HG02884 (cell line): ENCODE results near the gene LILRB1.
"Not testable (repeated sequence)": the region's sequence is repeated elsewhere in the genome, so short reads cannot be mapped to it uniquely, and the experiment has no call there.

Source experiments
- ATAC-seq: cut with Tn5 transposase; IDR thresholded peaks from one replicate; pipeline ENCODE4 v1.9.1; 2021; ENCODE audit warnings: mild to moderate bottlenecking, moderate library complexity; ENCODE audit not compliant: unreplicated experiment

Gene LILRB1

GRCh38 chr19:54661846-54662481 lies 31.7 kb downstream of the LILRB1 start:
- no peak for ATAC-seq

DNA sequence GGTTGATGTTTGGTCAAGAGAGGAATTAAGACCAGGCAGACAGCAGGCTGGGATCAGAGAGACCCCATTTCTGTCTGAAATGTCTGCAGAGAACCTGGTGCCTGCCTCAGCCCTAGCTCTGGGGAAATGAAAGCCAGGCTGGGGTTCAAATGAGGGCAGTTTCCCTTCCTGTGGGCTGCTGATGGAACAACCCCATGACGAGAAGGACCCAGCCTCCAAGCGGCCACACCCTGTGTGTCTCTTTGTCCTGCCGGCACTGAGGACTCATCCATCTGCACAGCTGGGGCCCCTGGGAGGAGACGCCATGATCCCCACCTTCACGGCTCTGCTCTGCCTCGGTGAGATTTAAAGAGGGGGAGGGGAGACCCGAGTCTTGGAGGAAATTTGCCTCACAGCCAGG lies 32.4 kb downstream of the LILRB1 start, which contains the start of gene LILRB4:
Gene LILRB4 (plus strand): TSS at position 256 of the 400 bp plus-strand sequence. CDS start 49 bp downstream, at position 305.
- ATAC-seq = no peak

- no peak for ATAC-seq
These were observed 35.2 kb downstream of the LILRB1 start for GRCh38 chr19:54665530-54665929.

- ATAC-seq = no peak
These were observed 36.9 kb downstream of the LILRB1 start for GRCh38 chr19:54667217-54667616.

DNA sequence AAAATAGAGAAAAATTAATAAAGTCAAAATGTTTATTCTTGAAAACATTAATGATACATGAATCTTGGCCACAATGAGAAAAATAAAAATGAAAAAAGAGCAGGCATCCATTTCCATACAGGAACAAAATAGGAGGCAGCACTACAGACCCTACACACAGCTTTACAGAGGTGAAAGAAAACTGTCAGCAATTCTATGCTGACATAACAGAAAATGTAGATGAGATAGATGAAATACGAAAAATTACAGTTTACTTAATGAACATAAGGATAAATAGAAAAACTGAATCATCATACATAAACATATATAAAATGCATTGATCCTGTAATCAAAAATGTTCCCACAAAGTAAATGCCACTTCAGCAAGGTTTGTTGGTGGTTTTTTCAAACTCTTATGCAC lies 38.1 kb downstream of the LILRB1 start:
- no peak for ATAC-seq

GRCh38 chr19:54670576-54671357 lies 40.5 kb downstream of the LILRB1 start:
- no peak for ATAC-seq

DNA sequence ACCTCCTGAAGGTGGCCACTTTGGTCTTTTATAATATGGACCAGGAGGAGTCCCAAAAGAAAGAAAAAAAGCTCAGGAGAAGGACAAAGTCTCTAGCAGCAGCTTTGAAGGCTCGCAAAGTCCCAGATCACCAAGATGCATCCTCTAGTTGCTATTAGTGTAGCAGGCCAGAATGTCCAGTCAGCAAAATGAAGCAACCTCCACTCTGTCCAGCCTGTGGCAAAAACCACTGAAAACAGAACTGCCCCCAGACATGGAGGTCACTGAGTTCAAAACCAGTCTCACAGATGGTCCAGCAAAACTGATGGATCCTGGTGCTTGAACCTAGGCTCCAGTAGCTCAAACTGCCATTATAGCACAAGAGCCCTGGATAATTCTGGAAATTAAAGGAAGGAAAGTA lies 42.9 kb downstream of the LILRB1 start:
- ATAC-seq = no peak

DNA sequence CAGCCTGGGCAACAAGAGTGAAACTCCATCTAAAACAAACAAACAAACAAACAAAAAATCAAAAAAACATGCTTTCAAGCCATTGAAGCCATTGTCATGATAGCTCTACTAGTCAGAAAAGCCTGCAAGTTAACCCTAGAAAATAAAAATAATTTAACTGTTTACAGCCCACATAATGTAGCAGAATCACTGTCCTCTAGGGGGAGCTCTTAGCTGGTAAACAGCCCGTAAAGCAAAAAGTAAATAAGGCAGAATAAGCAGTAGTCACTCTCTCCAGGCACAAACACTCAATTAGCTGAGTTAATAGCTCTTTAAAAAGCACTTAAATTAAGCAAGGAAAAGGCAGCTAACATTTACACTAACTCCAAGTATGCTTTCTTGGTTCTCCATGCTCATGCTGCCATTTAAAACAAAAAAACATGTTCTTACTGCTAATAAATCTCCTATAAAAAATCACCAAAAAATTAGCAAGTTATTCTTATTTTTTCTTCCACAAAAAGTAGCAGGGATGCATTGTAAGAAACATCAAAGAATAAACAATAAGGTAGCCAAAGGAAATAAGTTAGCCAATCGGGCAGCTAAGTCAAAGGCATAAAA lies 43.8 kb downstream of the LILRB1 start:
- ATAC-seq = no peak

- ATAC-seq = not testable (repeated sequence)
These were observed 46.0 kb downstream of the LILRB1 start for GRCh38 chr19:54676210-54676834.

DNA sequence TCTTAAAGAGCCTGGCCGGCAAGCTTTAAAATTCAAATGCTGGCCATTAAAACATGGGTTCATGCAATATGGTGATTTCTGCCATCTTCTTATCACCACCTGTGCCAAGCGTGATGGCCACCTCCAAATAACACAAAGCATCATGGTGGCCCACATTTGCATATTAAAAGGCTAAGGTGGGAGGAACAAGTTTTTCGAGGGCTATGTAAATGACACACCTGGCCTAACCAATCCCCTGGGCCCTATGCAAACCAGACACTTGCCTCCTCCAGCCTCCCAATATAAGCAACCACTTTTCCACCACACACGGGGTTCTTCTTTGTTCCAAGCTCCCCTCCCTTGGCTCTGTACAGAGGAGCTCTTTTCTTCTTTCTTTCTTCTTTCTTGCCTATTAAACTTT lies 46.9 kb downstream of the LILRB1 start:
- ATAC-seq = no peak

DNA sequence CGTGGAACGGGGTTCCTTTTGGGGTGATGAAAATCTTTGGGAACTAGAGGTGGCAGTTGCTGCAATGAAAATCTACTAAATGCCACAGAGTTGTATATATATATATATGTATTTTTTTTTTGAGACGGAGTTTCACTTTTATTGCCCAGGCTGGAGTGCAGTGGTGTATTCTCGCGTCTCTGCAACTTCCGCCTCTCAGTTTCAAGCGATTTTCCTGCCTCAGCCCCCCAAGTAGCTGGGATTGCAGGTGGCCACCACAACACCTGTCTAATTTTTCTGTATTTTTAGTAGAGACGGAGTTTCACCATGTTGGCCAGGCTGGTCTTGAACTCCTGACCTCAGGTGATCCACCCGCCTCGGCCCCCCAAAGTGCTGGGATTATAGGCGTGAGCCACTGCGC lies 51.3 kb downstream of the LILRB1 start:
- not testable (repeated sequence) for ATAC-seq

DNA sequence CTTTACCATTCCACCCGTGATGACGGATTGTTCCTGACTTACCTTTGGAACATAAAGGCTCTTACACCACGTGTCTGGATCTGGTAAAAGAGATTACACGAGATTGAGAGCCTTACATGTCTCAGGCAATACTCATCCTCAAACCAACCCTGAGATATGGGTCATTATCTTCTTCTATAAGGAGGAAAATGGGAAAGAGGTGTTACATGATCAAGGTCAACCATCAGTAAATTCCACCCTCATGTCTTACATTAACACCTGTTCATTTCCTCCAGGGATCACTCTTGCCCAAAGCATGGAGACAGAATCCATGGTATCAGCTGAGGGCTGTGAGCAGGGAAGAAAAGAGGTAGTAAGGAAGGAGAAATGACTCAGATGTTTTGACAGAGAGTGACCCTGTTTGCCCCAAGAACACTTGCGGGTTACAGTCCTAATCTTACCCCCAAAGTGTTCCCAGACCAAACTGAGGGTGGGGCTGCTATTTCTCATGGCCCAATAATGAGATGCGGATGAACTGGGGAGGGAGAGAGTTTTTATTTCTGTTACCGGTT lies 52.1 kb downstream of the LILRB1 start:
- no peak for ATAC-seq

- no peak for ATAC-seq
These were observed 54.2 kb downstream of the LILRB1 start for GRCh38 chr19:54684527-54684926.
